H1 (cell line): Measurements from ENCODE around the gene KIF23. TPM values are rescaled to one million over a fixed set of nuclear protein-coding genes. Genes with fewer than 3 reads are reported as not detected.

Experiments used
- ATF2 ChIP-seq: IDR thresholded peaks from 2 replicates; pipeline ENCODE4 v1.6.1; 2012; ENCODE audit warnings: low read length, inconsistent platforms
- EZH2 ChIP-seq: fragments of 200-600 bp; sonication (generic); IDR thresholded peaks from 2 replicates; pipeline ENCODE4 v1.7.1; 2012; ENCODE audit warnings: low read depth, mild to moderate bottlenecking, moderate library complexity, low read length, inconsistent platforms; ENCODE audit not compliant: severe bottlenecking
- ZNF274 ChIP-seq: IDR thresholded peaks from 2 replicates; pipeline ENCODE4 v1.7.0; 2012; ENCODE audit warnings: low read length, borderline replicate concordance; ENCODE audit errors: extremely low read depth
- polyA plus RNA-seq, 7 experiments: library from polyadenylated mRNA; depleted of rRNA in 3 of 7; stranded (reverse) in 5 of 7; unstranded in 2 of 7; fragments of >200 nt in 5 of 7; fragments of 200-250 nt in 2 of 7; gene quantifications; 1 replicate in 5 of 7; 2 replicates in 1 of 7; 4 replicates in 1 of 7; pipeline versions ENCODE4 v1.2.1 to v1.2.3, GENCODE V29; 2011 to 2013; ENCODE audit warnings: missing spikeins in 2 of 7, mixed read lengths in 2 of 7
- total RNA-seq: library from RNA; stranded (reverse); fragmentation: NEBNext Ultra II Directional; extraction: Animal tissue kit (Norgen Biotek cat#: 25700); gene quantifications from 2 replicates; pipeline ENCODE4 v1.2.1, GENCODE V29; 2021

Gene KIF23
- total and polyA plus RNA-seq, 2 of the 8 experiments (the other 6 are each of a cell fraction or from before 2014, with no cell fraction given) = 26.2 to 77.4 TPM

DNA sequence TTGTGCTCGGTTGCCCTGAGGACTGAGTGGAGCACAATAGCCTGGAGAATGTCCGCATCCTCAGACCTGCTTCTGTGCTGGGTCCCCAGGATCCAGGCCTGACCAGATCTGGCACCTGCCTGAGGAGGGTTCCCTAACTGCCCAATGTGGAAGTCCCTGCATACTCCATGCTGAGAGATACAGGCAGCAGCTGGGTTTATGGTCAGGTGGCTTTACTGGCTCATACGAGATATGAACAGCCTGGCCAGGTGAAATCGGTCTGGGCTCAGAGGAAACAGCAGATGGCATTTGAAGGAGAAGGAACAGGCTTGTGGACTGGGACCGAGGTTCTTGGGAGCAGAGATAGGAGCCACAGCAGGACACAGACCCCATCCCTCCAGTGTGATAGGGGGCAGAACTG is 18.2 kb upstream of the KIF23 start (continued):
- TF ChIP-seq ATF2 = no peak
- no peak for TF ChIP-seq ZNF274
- no peak for TF ChIP-seq EZH2
